Keratinocyte (primary cell): ENCODE results near the gene SPTLC2. TPM values are rescaled to one million over a fixed set of nuclear protein-coding genes. Genes with fewer than 3 reads are reported as not detected.

Experiments
- DNase-seq: peaks from one replicate; pipeline ENCODE4 v3.0.0-alpha.2; 2011; ENCODE audit warnings: low read depth, missing footprints, low spot score
- FAIRE-seq: peaks from 2 replicates; lab custom pipeline; 2011; peaks lifted over from hg19 to GRCh38; lab: Jason Lieb, UNC
- H2AFZ ChIP-seq: 2 replicates; pipeline ENCODE4 v1.6.0; 2012; ENCODE audit warnings: low read length, control low read depth, inconsistent platforms; ENCODE audit not compliant: control insufficient read depth
- H3K27ac ChIP-seq: 2 replicates; pipeline ENCODE4 v1.5.1; 2011; ENCODE audit warnings: low read length; ENCODE audit not compliant: control insufficient read depth, insufficient read depth
- H3K27me3 ChIP-seq: 3 replicates; pipeline ENCODE4 v1.6.0; 2011; ENCODE audit warnings: low read length; ENCODE audit not compliant: control insufficient read depth, insufficient read depth; ENCODE audit errors: extremely low read depth
- H3K36me3 ChIP-seq, 2 experiments: 2 replicates in 1 of 2; 3 replicates in 1 of 2; pipeline ENCODE4 v1.5.1; 2011; ENCODE audit warnings: low read length in 2 of 2, mild to moderate bottlenecking in 1 of 2; ENCODE audit not compliant: control insufficient read depth in 2 of 2, insufficient read depth in 2 of 2; ENCODE audit errors: extremely low read depth in 1 of 2
- H3K4me1 ChIP-seq: 3 replicates; pipeline ENCODE4 v1.5.1; 2011; ENCODE audit warnings: low read length; ENCODE audit not compliant: control insufficient read depth, insufficient read depth; ENCODE audit errors: extremely low read depth
- H3K4me2 ChIP-seq: 3 replicates; pipeline ENCODE4 v1.6.0; 2011; ENCODE audit warnings: low read depth, low read length; ENCODE audit not compliant: control insufficient read depth, insufficient read depth; ENCODE audit errors: extremely low read depth
- H3K4me3 ChIP-seq, 3 experiments: fragments of 200-600 bp in 1 of 3; sonication (generic) in 1 of 3; 2 replicates in 2 of 3; 3 replicates in 1 of 3; pipeline ENCODE4 v1.5.1; 2011 to 2016; ENCODE audit warnings: low read length in 3 of 3, mild to moderate bottlenecking in 3 of 3, control low read depth in 2 of 3, inconsistent platforms in 1 of 3, low read depth in 1 of 3, mixed read lengths in 1 of 3, mixed run types in 1 of 3, moderate library complexity in 1 of 3; ENCODE audit not compliant: control insufficient read depth in 2 of 3, insufficient read depth in 2 of 3; ENCODE audit errors: extremely low read depth in 1 of 3
- H3K79me2 ChIP-seq: 2 replicates; pipeline ENCODE4 v1.6.0; 2012; ENCODE audit warnings: low read length; ENCODE audit not compliant: control insufficient read depth, insufficient read depth
- H3K9ac ChIP-seq: 3 replicates; pipeline ENCODE4 v1.6.0; 2011; ENCODE audit warnings: low read length; ENCODE audit not compliant: control insufficient read depth, insufficient read depth; ENCODE audit errors: extremely low read depth
- H3K9me1 ChIP-seq: 3 replicates; pipeline ENCODE4 v1.6.0; 2011; ENCODE audit warnings: low read length; ENCODE audit not compliant: control insufficient read depth, insufficient read depth; ENCODE audit errors: extremely low read depth
- H3K9me3 ChIP-seq: 2 replicates; pipeline ENCODE4 v1.5.1; 2012; ENCODE audit warnings: low read depth, low read length; ENCODE audit not compliant: control insufficient read depth
- H4K20me1 ChIP-seq: 3 replicates; pipeline ENCODE4 v1.6.0; 2011; ENCODE audit warnings: low read length; ENCODE audit not compliant: control insufficient read depth, insufficient read depth; ENCODE audit errors: extremely low read depth
- EZH2 ChIP-seq: IDR thresholded peaks from one replicate; pipeline ENCODE4 v1.6.1; 2012; ENCODE audit warnings: inconsistent platforms, mild to moderate bottlenecking, low read length, moderate library complexity
- dilution Hi-C: fragments of 300-500 bp; cut with MboI; formaldehyde crosslinking; loops from one replicate; pipeline ENCODE4 v1.7.0; 2020; ENCODE audit warnings: low sequenced_read_pairs; ENCODE audit not compliant: extremely low pct_ligation_motif_present
- polyA plus RNA-seq, 5 experiments: library from polyadenylated mRNA; depleted of rRNA in 3 of 5; stranded (reverse) in 3 of 5; stranded (forward) in 1 of 5; unstranded in 1 of 5; fragments of >200 nt; gene quantifications; 1 replicate in 1 of 5; 2 replicates in 3 of 5; 3 replicates in 1 of 5; pipeline versions ENCODE4 v1.2.1 to v1.2.3, GENCODE V29; 2011 to 2012; ENCODE audit warnings: missing spikeins in 2 of 5, low read depth in 1 of 5, low replicate concordance in 1 of 5
- TF ChIP-seq, protein P1 (sequence below), 3 experiments: IDR thresholded peaks in 1 of 3; conservative IDR thresholded peaks in 1 of 3; optimal IDR thresholded peaks in 1 of 3; 2 replicates in 2 of 3; 3 replicates in 1 of 3; pipeline versions ENCODE3 to v1.5.1; 2011; ENCODE audit warnings: low read length in 3 of 3, mild to moderate bottlenecking in 3 of 3, moderate library complexity in 2 of 3, control low read depth in 1 of 3, inconsistent platforms in 1 of 3; ENCODE audit not compliant: insufficient read depth in 2 of 3; ENCODE audit errors: extremely low read depth in 1 of 3

The SPTLC2 gene
- polyA plus RNA-seq, 1 donor (not counting 4 experiments of a cell fraction or from before 2014, with no cell fraction given), result 46.8 TPM

DNA sequence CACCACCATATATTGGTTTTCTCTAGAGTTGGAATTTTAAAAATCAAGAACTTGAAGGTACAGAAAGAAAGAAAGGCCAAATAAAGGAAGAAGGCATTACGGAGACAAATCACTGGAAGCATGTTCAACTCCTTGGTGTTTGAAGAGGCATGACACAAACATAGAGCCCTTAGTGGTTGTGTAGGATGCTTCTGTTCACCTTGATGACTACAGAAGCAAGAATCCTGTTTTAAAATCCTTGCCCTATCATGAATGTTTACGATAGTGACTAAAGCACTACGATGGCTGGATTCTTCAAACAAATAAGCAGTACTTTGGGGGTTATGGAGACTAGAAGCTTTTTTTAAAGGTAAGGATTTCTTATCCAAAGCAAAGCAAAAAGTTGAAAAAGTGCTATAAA lies 107.6 kb downstream of the SPTLC2 start:
- Histone ChIP-seq H4K20me1 (no peaks in the 10 kb centered on the region), H3K4me2 (no peak overlapping the region), H3K9ac (no peak overlapping the region), H3K27me3 (no peaks in the 10 kb centered on the region), H3K9me1 (no peaks in the 10 kb centered on the region), H3K4me1 (no peaks in the 10 kb centered on the region), H3K9me3 (no peaks in the 10 kb centered on the region), H3K79me2 (no peaks in the 10 kb centered on the region), H2AFZ (no peak overlapping the region), H3K36me3 (peaks cover 11 to 32% of the 10 kb centered on the region in 2 experiments), H3K27ac (no peak overlapping the region), H3K4me3 (no peak overlapping the region)
- dilution Hi-C loops, result no loop called here
- FAIRE-seq (no peak), DNase-seq (no peak)
- TF ChIP-seq EZH2, result no peak
- TF ChIP-seq, protein P1, sequence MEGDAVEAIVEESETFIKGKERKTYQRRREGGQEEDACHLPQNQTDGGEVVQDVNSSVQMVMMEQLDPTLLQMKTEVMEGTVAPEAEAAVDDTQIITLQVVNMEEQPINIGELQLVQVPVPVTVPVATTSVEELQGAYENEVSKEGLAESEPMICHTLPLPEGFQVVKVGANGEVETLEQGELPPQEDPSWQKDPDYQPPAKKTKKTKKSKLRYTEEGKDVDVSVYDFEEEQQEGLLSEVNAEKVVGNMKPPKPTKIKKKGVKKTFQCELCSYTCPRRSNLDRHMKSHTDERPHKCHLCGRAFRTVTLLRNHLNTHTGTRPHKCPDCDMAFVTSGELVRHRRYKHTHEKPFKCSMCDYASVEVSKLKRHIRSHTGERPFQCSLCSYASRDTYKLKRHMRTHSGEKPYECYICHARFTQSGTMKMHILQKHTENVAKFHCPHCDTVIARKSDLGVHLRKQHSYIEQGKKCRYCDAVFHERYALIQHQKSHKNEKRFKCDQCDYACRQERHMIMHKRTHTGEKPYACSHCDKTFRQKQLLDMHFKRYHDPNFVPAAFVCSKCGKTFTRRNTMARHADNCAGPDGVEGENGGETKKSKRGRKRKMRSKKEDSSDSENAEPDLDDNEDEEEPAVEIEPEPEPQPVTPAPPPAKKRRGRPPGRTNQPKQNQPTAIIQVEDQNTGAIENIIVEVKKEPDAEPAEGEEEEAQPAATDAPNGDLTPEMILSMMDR (optimal IDR thresholded peaks at IDR 0.05 in 1 of 3, IDR thresholded peaks at IDR 0.05 in 1 of 3, conservative IDR thresholded peaks at IDR 0.05 in 1 of 3; ENCODE audit: extremely low read depth in 1 of 3, insufficient read depth in 2 of 3, low read length in 3 of 3), result no peak

DNA sequence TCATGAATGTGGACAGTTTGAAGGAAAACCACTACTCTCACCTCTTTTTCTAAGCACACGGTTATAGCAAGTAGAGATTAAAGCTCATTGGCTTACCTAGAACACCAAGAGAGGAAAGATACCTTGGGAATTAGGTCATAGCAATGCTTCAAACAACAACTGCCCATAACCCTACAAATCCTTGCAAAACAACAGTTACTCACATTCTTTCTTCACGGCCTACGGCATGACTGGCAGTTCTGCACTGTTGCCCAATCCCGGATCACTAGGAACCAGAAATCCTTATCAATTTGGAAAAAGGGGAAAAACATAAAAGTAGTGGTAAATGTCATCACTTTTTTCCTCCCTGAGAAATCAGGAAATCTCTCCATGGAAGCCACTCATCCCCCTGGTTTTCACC lies 108.2 kb downstream of the SPTLC2 start:
- Histone ChIP-seq H4K20me1 (no peaks in the 10 kb centered on the region), H3K9me3 (no peaks in the 10 kb centered on the region), H3K9ac (no peak overlapping the region), H3K4me3 (no peak overlapping the region), H3K36me3 (peaks cover 11 to 32% of the 10 kb centered on the region in 2 experiments), H3K27me3 (no peaks in the 10 kb centered on the region), H2AFZ (no peak overlapping the region), H3K27ac (no peak overlapping the region), H3K9me1 (no peaks in the 10 kb centered on the region), H3K4me1 (no peaks in the 10 kb centered on the region), H3K4me2 (no peak overlapping the region), H3K79me2 (no peaks in the 10 kb centered on the region)
- no peak for DNase-seq
- FAIRE-seq, result no peak
- dilution Hi-C loops, result no loop called here
- TF ChIP-seq, protein P1 (optimal IDR thresholded peaks at IDR 0.05 in 1 of 3, IDR thresholded peaks at IDR 0.05 in 1 of 3, conservative IDR thresholded peaks at IDR 0.05 in 1 of 3; ENCODE audit: extremely low read depth in 1 of 3, insufficient read depth in 2 of 3, low read length in 3 of 3), result no peak
- no peak for TF ChIP-seq EZH2
